Astrocyte of the hippocampus (primary cell): ENCODE measurements around the gene RGS6.
A peak's percentile ranks its signal among the peaks of the same experiment; 100 is the strongest.

Experiments
- DNase-seq: peaks from one replicate; pipeline ENCODE4 v3.0.0; 2011; ENCODE audit warnings: low read depth, low spot score

The RGS6 gene

DNA sequence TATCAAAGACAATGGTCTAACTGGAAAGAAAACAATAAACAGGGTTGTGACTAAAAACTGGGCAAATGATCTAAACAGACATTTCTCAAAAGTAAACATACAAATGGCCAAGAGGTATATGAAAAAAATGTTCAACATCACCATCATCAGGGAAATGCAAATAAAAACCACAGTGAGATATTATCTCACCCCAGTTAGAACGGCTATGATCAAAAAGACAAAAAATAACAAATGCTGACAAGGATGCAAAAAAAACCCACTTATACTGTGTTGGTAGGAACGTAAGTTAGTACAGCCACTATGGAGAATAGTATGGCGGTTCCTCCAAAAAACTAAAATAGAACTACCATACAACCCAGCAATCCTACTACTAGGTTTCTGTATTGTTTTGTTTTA, 470.1 kb downstream of the RGS6 start:
- DNase-seq = no peak

DNA sequence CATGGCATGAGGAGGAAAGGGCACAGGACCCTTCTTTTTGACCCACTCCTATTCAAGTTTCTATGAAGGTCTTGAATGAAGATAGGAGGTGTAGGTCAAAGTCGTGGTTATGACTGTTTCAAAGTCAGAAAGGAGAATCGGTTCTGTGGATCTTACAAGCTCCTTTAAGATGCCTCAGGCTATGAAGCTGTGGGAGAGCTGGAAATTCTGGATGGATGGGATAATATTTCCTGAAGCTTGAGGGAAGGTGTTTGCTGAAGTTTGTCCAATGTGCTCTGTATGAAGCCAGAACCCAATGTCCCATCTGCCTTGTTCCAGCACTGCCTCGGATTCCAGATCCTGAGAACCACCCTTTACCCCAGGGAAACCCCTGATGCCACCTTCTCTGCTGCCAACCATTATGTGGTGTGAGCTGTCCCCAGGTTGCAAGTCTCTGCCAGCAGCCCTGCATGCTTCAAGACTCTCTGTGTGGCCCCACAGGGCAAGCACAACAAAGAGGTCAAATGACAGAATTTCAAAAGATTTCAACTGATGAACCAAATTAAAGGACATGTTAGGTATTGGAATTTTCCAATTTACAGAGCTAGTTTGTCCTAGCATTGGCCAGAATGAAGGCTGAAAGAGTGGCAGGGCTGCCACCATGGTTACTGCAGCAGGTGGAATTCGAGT, 472.0 kb downstream of the RGS6 start:
- no peak for DNase-seq

DNA sequence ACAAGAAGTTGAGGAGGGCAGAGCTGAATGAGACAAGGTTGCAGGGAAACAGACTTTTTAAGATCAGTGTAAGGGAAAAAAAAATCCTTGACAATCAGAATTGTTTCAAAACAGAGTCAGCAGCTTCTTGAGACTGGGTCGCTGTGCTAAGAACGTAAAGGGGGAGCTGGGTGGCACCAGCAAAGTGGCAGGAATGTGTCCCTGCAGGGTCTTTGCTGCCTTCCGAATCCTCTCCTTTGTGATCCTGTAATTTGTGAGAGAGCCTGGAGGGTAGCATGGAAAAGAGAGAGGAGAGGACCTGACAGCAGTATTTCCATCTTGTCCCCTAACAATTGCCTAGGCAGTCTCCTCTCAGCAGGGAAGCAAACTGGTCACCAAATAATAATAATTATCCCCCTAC, 472.8 kb downstream of the RGS6 start:
- no peak for DNase-seq

DNA sequence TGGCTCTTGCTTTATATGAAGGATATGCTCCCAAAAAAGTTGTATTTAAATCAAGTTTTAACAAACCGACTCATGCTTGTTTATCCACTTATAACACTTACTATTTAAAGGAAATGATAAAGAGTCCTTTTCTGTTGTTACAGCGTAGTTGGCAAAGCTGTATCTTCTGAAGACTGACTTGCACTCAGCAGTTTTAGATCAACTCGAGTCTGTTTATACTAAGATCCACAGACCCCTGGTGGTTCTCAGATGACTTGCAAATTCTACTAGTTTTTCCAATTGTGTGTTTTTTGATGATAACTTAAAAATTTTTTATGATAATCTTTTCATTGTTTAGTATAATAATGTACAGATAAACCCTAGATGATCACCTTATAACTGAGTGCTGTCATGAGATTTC, 475.8 kb downstream of the RGS6 start:
- no peak for DNase-seq

DNA sequence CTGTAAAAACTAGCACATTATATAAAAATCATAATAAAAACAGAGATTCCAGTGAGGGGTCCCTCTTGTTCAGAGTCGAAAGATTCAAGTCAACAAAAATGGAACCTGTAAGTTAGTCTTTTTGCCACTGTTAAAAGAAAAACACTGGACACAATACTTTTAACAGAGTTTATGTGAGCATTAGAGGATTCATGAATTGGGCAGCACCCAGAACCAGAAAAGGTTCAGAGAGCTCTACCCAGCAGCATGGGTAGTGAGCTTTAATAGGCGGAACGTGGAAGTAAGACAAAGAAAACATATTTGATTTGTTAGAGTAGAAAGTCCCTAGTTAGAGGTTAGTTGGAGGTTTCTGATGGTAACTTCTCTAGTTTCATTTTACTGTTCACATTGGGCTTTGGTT, 476.8 kb downstream of the RGS6 start:
- DNase-seq = no peak

DNA sequence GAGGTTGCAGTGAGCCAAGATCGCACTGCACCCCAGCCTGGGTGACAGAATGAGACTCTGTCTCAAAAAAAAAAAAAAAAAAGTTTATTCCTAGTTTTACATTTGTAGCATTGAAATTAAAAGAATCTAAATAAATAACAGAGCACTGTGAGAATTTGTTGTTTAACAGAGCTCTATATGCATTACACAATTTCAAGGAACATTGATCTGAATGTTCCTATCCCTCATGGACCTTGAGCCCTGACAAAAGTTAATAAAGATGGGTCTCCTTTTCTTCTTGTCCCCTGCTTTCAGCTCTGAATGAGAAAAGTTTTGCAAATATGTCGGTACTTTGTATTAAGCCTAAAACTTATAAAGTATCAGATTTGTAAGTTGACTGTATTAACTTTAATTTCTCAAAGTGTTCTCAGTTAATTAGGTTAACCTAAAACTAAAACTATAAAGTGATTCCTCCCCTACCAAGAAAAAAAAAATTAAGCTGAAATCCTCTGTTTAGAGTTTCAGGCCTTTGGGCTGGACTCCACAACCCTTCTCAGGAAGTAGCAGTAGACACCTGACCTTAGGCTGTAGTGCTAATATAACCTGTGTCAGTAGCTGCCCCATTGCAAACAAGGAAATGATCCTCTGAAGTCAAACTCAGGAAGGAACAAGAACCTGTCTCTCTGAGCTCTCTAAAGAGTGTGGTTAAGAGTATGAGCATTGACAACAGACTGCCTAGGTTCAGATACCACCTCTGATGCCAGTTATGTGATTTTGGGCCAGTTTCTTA, 484.0 kb downstream of the RGS6 start:
- DNase-seq = no peak

DNA sequence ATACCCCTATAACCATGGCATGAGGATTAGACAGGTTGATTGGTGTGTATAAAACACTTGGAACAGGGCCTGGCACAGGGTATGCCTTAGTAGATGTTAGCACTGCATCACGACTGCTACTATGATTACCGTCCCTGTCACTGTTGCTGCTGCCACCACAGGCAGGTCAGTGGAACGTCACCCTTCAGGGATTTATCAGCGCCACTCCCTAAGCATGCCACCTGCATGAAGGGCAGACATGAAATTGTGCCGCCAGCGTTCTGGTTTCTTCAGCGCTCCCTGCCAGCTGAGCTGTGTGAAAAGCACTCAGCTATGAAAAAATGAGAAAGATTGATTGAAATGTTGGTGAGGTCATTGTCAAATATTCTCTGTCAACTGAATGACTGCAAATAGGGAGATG, 484.7 kb downstream of the RGS6 start:
- no peak for DNase-seq

DNA sequence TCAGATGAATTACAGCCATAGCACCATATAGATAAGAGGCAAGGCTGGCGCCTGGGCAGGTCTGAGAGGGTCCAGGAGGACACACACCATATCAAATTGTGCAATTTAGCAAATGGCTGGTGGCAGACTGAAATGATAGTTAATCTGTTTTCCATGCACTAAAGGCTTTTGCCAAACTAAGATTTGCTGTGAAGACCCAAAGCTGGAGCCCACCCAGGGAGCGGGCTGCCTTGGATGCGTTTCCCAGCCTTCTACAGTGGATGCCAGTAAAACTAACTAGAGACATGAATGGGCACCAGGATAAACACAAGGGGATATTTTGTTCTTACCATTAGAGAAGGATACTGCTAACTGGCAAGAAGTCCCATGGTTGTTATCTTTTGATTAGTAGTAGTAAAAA, 486.6 kb downstream of the RGS6 start:
- DNase-seq = no peak

DNA sequence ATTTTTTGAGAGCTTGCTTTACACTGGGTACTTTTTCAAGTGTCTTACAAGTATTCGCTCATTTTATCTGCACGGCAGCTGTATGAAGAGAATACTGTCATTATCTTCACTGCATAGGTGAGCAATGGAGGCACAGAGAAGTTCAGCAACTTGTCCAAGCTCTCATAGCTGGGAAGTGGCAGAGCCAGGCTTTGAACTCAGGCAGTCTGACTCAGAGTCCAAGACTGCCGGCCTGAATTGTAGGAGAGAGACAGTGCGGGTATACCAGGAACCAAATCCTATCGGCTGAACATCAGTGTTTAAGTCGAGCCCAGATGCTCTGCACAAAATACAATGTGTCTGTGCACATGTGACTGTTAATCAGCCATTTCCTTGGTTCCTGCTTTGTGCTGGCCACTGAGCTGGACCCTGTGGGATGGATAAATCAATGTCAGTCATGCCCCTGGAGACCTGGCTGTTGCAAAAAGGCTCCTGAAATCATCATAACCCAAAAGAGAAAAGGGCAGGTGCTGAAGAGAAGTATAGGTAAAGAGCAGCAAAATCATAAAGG, 487.1 kb downstream of the RGS6 start:
- no peak for DNase-seq

DNA sequence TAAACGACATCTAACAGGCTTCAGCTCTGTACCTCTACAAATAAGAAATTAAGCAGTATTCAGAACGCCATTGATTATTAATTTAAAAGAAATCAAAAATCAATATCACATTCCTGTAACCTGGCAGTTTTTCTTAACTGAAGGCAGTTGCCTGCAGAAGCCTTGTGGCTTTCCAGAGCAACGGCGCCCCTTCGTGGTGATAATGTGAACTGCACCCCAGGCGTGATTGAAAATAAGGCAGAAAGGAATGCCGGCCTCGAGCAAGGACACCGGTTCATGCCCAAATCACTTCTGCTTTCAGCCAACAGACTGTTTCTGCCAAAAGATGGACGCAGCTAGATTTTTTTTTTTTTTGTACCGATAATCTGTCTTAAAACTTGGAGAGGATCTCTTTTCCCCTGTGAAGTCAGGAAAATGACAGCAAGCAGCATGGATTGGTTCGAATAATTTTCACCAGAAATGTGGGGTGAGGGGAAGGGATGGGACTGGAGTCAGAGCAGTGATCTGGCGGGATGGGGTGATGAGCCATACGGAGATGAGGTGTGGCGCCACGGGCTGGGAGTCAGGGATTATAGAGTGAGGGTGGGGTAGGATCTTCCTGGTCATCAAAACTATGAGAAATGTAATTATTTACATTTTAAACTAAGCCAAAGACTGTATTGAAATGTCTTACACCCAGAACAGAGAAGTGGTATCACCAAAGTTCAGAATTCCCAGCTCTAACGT, 488.7 kb downstream of the RGS6 start:
- DNase-seq = peak; percentile 90

DNA sequence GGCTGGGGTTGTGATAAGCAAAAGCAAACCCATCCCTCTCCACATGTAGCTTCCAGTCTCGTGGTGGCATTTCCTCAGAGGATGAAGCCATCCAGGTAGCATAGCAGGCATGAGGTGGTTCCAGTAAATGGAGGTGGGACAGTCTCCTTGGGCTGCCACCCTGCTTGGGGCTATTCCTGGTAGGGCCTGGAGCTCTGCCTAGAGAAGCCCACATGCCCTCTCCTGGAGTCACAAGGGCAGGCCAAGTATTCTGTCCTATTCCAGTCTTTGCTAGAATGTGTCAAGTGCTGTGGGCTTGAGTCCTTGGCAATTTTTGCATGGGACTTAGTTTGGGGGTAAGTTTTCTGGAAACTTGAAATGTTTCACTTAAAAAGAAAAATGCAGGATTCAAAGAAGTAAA, 491.7 kb downstream of the RGS6 start:
- DNase-seq = no peak

DNA sequence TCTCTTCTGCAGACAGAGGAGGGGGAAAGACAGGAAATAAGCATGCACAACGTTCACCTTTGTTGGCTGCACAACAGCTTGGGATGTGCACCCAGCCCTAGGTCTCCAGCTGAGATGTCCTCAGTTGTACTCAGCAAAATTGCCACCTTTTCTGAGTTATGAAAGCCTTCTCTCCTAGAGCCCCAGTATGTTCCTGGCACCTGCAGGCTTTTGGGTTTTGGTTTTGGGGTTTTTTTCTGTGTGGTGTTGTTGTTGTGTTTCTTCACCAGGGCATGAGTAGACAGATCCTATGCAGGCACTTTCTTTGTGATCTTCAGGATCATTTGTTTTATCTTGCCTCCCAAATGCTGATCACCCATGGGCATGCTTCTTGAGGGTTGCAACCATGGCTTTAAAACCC, 498.2 kb downstream of the RGS6 start:
- no peak for DNase-seq

DNA sequence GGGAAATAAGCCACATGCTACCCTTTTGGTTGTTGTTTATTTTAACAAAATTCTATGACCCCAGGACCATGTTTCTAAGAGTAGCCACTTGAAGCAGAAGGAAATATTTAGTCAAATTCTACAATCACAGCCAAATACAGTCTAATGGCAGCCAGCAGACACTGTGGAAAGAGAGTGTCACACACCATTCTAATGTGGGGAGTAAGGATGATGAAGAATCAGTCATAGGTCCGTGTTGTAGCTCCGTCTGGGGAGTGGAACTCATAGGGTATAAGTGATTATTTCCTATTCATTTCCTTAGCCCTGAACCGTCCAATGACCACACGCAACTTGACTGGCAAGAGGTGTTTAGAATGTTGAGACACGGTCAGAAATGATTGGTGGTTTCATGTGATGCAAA, 500.5 kb downstream of the RGS6 start:
- DNase-seq = no peak

DNA sequence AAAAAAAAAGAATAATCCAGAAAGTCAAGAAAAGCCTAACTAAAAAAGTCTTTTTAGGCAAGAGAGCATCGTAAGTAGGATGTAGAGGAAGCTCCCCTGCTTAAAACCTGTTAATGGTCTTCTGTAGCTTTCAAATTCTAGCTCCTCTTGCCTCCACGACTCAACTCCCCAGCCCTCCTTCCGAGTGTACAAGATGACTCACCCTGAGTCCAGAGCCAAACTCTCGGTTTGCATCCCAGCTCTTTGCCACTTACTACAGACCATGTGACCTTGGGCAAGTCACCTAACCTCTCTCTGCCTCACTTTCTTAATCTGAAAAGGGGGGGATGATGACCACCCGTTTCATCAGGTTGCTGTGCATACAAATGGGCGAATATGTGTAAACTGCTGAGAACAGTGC, 501.3 kb downstream of the RGS6 start:
- peak; percentile 66 for DNase-seq

DNA sequence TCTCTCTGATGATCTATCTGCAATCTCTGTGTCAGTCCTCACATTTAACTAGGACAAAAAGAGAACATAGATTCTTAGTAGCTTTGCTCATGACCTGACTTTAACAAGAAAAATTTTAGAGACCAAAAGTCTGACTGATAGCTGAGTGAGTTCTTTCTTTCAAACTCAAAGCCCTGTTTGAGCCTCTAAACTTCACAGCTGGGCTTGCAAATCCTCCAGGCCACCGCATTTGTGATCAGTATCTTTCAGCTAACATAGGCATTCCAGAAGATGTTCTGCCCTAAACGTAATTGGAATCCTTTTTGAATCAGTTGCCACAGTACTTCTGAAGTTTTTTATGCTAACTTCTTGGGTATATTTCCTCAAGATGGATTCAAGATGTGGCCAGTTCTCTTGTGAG, 502.6 kb downstream of the RGS6 start:
- DNase-seq = no peak

DNA sequence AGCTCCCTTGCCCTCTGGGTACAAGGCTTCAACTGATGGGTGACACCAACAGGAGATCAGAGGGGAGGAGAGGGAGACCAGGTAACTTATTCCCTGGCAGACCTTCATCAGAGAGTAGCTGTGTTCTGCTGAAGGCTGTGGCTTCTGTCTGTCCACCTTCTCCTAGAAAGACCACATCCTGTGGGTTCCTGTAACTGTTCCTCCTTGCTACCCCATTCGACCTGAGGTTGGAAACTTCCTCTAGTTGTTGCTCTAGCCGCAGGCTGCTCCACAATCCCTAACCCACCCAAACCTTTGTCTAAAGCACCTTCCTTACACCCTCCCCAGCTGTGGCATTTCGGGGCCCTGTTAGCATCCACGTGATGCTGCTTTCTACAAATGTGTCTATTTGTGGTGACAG, 507.5 kb downstream of the RGS6 start:
- no peak for DNase-seq

DNA sequence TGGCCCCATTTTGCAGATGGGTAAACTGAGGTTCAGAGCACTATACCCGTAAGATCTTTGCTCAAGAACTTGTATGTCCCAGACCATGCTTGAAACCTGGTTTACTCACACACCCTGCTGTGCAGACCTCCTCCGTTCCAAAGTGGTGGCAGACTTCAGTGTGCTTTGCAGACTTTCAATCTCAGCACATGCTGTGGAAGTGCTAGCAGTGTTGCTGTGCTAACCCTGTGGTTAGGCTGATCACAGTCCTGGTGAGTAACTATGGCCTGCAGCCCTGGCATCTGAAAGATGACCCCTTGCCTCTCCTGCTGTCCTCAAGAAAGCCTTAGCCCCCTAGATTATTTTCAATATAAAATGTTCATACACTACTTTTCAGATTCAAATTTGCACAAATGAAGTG, 511.0 kb downstream of the RGS6 start:
- DNase-seq = no peak

DNA sequence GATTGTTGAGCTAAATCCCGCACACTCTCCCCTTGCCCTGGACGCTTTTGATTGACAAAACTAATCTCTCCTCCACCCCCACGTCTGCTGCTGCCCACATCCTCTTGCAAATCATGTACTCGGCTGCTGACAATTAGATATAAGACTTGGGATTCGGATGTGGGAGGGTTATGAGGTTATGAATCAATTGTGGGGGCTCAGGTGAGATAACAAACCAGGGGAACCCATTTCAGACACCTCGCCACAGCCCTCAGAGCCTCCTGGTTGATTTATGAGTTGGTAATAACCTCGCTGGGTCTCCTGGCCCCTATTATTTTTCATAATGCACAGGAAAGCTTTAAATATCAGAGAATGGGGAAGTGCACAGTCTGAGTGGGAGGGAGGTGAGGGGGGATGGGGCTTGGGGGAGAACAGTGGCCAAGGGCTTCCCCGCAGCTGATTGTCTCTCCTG, 511.8 kb downstream of the RGS6 start:
- DNase-seq = no peak

DNA sequence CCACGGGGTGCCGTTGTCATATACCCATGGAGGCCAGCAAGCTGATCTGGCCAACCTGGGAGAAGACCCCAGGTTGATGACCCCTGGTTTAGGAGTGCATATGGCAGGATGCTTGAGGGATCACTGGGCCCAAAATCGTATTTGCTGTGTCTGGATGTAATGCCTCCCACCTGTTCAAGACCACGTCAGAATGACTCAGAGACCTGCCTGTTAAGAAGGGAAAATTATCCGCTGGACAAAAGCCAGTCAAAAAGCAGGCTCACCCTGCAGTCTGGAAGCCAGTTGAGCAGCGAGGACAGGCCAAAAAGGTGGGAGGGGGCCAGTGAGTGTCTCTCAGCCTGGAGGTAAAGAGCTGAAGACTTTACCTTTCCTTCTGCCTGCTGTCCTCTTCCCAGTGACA, 512.5 kb downstream of the RGS6 start:
- DNase-seq = peak; percentile 46

DNA sequence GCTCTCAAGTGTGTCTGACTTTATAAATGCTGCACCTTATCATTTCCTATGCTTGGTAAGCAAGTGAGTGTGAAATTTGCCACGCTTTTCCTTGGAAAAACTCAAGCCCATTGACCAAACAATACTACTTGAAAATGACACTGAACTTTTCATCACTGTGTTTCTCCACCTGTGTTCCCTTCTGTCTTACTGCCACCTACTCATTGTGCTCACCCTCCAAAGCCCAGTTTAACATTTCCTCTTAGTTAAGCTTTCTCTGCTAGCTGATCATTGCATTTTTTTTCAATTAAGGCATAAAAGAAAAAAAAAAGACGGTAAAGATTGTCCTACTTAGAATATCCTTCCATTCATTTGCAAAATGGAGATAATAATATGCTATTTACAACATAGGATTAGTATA, 516.0 kb downstream of the RGS6 start:
- no peak for DNase-seq

DNA sequence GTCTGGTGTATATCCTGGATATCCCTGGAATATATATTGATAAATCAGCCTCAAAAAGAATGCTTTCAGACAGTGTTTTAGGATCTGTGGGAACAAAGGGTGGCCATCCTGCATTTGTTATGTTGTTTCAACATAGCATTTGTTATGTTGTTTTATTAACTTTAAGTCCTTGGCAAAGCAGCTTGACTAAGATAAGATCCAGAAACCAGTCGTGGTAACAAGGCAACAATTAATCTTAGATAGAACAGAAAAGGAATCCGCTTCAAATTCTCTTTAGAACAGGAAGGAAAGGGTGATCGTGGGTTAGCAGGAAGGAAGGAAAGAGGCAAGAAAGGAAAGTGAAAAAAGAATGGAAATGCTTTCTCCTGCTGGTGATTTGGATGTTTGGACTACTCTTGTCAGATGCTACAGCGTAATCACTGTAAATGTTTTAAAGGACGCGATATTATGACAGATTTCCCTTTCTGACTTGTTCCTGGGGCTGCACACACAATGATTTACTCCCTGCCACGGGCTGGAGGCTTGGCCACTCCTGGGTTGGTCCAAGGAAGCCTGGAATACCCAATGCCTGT, 518.3 kb downstream of the RGS6 start:
- no peak for DNase-seq
